ENCODE measurements around the gene PHKA2. TPM values are rescaled to one million over a fixed set of nuclear protein-coding genes. Genes with fewer than 3 reads are reported as not detected.

The PHKA2 gene, protein sequence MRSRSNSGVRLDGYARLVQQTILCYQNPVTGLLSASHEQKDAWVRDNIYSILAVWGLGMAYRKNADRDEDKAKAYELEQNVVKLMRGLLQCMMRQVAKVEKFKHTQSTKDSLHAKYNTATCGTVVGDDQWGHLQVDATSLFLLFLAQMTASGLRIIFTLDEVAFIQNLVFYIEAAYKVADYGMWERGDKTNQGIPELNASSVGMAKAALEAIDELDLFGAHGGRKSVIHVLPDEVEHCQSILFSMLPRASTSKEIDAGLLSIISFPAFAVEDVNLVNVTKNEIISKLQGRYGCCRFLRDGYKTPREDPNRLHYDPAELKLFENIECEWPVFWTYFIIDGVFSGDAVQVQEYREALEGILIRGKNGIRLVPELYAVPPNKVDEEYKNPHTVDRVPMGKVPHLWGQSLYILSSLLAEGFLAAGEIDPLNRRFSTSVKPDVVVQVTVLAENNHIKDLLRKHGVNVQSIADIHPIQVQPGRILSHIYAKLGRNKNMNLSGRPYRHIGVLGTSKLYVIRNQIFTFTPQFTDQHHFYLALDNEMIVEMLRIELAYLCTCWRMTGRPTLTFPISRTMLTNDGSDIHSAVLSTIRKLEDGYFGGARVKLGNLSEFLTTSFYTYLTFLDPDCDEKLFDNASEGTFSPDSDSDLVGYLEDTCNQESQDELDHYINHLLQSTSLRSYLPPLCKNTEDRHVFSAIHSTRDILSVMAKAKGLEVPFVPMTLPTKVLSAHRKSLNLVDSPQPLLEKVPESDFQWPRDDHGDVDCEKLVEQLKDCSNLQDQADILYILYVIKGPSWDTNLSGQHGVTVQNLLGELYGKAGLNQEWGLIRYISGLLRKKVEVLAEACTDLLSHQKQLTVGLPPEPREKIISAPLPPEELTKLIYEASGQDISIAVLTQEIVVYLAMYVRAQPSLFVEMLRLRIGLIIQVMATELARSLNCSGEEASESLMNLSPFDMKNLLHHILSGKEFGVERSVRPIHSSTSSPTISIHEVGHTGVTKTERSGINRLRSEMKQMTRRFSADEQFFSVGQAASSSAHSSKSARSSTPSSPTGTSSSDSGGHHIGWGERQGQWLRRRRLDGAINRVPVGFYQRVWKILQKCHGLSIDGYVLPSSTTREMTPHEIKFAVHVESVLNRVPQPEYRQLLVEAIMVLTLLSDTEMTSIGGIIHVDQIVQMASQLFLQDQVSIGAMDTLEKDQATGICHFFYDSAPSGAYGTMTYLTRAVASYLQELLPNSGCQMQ
- total RNA-seq: 9.8 and 9.9 TPM in 2 replicates

DNA sequence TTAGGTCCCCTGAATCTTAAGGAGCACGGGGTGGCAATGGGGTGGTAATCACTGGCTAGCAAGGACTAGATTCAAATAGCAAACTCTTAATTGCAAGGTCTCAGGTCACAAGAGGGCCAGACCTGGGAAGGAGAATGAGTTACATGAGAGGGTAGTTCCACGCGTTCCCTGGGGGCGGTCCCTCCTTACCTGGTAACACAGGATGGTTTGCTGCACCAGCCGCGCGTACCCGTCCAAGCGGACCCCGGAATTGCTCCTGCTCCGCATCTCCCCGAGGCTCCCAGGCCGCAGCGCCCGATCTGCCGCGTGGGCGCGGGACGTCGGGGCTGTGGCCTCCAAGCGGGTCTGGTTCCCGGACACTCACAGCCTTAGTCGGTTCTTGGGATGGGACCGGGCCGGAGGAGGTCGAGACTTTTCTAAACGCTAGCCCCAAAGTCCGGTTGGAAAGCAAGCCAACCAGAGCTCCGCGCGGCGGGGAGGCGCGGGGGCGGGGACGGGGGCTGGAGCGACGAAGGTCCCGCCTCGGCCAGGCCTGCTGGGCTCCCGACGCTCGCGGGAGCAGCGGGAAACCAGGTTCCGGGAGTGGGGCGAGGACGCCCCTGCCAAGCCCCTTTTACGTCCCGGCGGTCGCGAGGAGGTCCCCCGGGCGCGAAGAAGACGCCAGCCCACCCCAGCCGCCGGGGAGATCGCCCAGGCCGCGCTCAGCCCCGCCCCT is at the start of gene PHKA2:
Gene PHKA2 (minus strand): TSS at position 449 of the 715 bp plus-strand sequence. CDS start 182 bp downstream, at position 267.

Other genes starting within 250 kb of the PHKA2 start
- gene ADGRG2, start 138.4 kb upstream of the PHKA2 start, total RNA-seq: under 0.01 TPM in 1 of 2 replicates, not detected in the other

Measured in regular cardiac myocyte (primary cell).